T1000 (cell line): ENCODE data around the gene BOLA1.
"Not testable (repeated sequence)": the region's sequence is repeated elsewhere in the genome, so short reads cannot be mapped to it uniquely, and the experiment has no call there.

Experiments used
- DNase-seq: peaks from one replicate; lab custom pipeline; 2025; ENCODE audit warnings: mixed read lengths; lab: John Stamatoyannopoulos, UW

BOLA1 gene, protein sequence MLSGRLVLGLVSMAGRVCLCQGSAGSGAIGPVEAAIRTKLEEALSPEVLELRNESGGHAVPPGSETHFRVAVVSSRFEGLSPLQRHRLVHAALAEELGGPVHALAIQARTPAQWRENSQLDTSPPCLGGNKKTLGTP

DNA sequence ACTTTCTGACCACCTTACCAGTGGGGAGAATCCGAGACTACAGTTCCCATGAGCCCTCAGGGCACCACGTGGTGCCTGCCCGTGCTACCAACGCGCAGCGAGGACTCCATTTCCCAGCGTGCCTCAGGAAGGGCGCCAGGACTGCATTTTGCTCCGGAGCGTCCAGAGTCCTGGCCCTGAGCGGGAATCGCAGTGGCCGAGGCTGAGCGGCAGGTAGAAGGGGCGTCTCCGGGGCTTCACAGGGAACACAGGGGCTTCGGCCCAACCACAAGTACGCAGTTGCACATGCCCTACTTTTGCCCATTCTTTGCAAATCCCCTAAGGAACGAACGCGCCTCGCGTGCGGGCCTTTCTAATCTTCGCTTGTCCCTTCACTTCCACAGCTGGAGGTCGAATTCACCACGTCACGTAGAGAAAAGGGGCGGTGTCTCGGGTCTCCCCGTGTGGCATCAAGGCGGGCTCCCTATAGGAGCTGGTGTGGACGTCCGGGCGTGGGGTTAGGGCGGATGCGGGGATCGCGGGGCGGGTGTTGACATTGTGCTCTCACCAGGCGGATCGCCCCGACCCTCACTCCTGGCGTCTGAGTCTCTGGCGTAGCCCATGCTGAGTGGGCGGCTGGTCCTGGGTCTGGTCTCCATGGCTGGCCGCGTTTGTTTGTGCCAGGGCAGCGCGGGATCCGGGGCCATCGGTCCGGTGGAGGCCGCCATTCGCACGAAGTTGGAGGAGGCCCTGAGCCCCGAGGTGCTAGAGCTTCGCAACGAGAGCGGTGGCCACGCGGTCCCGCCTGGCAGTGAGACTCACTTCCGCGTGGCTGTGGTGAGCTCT lies at the start of gene BOLA1:
BOLA1 (plus strand) TSS at position 109 of the 825 bp plus-strand sequence; CDS start at position 601, 492 bp downstream.
- DNase-seq = peak; percentile 87

DNA sequence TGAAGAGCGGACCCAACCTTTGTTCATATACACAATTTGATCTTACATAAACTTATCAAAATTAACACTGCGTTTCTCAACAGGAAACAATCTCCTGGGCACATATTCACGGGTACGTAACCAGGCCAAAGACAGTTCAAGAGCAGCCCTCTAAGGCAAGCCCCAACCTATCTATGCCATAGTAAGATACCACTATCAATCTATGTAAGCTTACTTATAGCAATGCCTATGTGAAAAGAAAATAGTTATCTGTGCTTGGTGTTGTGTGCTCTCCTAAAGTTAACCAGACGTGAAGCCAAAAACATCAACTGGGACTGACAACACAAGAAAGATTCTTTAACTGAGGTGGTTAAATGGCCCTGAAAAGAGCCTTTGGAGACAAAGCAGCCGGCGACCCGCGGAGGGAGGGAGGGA lies 49.4 kb upstream of the BOLA1 start:
- no peak for DNase-seq

DNA sequence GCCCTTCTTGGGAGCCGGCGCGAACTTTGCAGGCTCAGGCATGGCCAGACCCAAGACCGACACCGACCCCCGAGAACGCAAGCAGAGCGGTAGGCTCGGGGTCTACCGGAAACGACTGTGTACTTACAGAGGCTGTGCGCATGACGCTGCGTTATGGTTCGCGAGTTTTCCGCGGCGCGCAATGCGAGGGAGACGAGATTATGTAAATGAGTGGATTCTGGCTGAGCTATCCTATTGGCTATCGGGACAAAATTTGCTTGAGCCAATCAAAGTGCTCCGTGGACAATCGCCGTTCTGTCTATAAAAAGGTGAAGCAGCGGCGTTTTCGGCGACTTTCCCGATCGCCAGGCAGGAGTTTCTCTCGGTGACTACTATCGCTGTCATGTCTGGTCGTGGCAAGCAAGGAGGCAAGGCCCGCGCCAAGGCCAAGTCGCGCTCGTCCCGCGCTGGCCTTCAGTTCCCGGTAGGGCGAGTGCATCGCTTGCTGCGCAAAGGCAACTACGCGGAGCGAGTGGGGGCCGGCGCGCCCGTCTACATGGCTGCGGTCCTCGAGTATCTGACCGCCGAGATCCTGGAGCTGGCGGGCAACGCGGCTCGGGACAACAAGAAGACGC lies 48.5 kb upstream of the BOLA1 start:
- not testable (repeated sequence) for DNase-seq

DNA sequence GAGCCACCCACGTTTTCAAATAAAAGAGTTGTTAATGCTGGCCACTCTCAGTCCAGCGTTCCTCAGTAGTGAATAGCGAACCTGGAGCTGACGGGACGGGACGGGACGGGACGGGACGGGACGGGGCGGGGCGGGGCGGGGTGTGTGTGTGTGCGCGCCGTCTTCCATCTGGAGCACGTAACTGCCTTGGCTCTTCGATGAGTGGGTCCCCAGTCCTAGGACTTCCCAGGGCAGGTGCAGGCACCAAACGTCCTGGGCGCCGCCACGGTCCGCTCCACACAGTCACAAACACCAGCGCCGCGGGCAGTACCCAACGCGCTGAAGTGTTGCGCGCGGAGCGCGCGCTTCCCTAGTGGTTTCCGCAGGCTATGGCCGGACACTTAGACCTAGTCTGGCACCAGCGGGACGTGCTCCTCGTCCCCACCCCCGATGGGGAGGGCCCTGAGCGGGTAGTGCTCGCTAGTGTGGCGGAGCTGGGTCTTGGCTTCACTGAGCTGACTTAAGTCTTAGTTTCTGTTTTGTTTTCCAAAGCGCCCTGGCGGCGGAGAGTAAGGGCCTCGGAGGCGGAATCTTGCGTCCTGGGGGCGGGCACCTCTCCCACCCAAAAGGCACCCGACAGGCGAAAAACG lies 47.7 kb upstream of the BOLA1 start:
- not testable (repeated sequence) for DNase-seq

DNA sequence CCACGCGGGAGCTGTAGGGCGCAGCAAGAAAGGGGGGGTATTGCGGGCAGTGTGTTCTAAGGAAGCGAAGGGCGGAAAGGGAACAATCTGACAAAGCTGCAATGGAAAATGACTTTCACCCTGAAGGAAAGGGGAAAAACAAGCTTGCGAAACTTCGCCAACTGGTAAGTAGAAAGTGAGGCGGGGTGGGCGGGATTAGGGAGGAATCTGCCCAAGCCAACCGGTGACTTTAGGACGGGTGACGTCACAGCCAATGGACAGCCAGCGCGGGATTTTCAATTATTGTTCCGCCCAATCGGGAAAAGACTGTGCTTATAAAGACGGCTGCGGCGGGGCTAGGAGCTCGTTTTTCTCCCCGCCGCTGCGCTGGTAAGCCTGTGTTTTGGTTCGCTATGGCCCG lies 47.1 kb upstream of the BOLA1 start:
- DNase-seq = not testable (repeated sequence)

DNA sequence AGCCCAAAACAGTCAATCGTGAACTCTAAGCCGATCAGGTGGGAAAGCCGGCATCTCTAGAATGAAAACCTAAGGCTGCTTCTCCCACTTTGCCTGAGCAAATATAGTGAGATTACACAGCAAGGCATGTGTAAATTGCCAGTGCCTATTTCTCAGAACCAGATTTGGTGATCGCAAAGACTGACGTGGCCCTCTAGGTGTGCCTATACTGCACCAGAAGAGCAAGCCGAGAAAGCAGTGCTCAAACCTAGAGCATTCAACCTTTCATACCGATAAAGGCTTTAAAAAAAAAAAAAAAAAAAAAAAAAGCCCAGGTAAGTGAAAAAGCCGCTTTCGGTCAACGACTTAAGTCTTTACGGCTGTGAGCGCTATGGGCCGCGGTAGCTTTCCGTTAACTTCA lies 39.1 kb upstream of the BOLA1 start:
- DNase-seq = not testable (repeated sequence)

DNA sequence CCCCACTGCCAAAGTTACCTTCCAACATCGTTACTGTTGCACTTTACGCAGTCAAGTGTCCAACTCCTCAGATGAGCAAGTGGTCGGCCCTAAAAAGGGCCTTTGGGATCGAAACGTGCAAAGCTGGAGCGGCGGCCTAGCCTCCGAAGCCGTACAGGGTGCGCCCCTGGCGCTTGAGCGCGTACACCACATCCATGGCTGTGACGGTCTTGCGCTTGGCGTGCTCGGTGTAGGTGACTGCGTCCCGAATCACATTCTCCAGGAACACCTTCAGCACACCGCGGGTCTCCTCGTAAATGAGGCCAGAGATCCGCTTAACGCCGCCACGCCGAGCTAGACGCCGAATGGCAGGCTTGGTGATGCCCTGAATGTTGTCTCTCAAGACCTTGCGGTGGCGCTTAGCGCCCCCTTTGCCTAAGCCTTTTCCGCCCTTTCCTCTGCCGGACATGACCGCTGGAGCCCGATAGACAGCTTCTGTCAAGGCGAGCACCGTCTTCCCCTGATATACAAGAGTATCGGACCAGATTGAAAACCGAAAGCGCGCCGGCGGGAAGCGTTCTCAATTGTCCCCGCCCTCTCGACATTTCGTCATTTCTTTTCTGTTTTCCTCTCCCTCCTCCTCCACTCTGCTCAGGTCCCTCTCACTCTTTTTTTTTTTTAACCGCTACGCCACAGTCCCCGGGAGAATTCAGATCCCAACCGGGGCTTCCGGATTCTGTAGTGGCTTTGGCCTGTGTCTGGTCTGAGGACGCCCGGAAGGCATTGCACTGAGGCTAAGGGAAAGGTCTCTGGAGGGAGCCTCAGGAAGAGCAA lies 38.5 kb upstream of the BOLA1 start:
- not testable (repeated sequence) for DNase-seq

DNA sequence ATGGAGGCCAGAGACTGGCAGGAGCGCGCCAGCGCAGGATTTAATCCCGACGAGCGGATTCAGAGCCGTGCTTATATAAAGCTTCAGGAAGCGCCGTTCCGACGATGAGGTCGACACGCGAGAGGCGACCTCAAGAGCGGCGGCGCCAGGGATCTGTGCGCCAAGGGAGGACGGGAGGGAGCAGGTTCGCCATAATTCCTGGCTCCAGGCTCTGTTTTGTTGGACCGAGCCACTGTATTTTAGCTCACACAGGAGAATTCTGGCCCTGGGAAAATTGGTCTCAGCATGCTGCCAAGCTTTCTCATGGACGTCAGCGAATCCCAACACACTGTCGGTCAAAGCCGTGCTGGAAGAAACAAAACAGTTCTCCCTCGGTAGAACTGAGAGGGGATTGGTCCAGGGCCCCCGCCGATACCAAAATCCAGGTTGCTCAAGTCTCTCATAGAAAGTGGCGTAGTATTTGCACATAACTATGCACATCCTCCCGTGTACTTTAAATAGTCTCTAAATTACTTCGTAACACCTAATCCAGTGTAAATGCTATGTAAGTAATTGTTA lies 37.8 kb upstream of the BOLA1 start:
- not testable (repeated sequence) for DNase-seq

DNA sequence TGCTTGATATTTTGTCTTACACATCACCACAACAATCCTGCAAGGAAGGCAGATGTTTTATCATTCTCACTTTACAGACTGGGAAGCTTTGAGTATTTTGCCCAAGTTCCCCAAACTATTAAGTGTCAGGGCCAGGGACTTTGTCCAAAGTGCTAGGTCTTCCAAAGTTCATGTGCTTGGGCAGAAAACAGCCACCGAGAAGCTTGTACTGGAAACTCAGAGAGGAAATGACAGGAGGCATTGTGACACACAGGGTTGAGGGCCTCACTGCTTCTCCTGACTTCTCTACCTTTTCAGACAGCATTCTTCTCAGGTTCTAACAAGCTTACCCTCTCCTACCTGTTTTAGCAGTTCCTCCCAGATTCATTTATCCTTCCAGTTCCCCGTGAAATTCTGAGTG lies 32.5 kb upstream of the BOLA1 start:
- not testable (repeated sequence) for DNase-seq

DNA sequence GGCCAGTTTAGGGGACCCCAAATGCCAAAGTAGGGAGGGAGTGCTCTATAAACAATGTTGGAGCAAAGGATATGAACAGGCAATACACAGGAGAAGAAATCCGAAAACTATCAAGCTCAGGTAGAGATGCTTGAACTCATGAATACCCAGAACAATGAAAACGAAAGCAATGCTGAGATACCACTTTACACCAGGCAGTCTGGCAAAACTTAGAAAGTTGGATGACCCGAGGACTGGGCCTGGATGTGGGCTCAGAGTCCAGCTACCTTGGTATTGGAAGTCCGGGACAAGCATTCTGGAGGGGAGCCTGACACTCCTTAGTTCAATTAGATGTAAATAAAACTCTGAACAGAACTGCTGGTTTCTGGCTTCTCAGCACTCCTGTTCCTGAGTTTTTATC lies 26.3 kb upstream of the BOLA1 start:
- not testable (repeated sequence) for DNase-seq

DNA sequence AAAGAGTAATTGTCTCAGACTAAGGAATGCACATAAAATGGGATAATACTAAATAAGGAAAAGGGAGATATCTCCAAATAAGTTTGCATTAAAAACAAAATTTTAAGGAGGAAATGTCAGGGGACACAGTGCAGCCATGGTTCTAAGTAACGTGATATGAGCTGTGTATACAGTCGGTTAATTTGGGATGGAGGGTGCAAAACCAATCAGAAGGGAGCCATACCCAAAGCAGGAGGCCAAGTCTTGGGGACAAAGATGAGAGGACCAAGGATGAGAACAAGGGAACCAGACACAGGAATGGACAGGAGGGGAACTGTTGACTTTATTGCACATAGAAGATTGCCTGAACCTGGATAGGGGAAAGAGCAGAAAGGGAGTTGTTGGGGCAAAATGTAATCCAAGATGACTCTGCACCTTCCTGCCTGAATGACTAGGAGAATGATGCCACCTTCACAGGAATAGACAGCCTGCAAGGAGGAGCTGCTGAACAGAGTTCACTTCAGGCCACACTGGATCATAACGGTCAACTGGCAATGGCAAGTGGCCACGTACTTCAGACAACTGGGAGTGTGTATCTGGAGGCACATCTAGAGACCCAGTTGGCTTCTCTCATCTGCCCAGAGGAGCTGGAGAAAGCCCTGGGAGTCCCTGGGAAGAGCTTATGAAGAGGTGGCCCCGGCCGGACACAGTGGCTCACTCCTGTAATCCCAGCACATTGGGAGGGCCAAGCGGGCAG lies 22.0 kb upstream of the BOLA1 start:
- DNase-seq = no peak

DNA sequence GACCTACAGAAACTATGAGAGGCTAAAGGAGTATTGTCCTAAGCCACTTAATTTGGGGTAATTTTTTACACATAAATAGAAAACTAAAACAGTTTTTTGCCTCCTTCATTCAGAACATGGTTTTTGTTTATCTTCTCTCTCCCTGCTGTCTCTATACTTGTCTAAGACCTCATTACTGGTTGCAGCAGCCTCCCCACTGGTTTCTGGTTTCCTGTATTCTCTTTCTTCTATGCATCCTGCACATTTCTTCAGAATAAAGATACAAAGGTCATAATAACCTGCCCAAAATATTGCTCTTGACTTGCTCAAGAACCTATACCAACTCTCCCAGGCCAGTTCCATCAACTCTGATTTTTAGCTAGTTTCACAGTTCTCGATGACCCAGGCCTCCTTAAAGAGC lies 19.8 kb upstream of the BOLA1 start:
- no peak for DNase-seq

DNA sequence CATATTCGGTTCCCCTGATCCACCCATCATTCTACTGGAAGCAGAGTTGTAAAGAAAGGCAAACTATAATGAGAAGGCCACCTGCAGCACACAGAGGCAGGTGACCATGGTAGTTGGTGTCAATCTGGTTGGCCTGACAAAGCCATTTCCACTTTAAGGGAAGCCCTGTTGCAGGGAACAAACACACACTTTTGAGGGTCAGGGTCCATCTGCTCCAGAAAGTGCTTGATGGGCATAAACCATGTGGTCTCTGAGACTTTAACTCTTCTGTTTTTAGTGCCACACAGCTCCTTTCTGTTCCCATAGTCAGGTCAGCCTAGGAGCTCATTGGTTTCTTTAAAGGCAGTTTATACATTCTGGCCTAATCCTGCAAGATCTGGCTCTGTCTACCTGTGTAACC lies 17.5 kb upstream of the BOLA1 start:
- no peak for DNase-seq

DNA sequence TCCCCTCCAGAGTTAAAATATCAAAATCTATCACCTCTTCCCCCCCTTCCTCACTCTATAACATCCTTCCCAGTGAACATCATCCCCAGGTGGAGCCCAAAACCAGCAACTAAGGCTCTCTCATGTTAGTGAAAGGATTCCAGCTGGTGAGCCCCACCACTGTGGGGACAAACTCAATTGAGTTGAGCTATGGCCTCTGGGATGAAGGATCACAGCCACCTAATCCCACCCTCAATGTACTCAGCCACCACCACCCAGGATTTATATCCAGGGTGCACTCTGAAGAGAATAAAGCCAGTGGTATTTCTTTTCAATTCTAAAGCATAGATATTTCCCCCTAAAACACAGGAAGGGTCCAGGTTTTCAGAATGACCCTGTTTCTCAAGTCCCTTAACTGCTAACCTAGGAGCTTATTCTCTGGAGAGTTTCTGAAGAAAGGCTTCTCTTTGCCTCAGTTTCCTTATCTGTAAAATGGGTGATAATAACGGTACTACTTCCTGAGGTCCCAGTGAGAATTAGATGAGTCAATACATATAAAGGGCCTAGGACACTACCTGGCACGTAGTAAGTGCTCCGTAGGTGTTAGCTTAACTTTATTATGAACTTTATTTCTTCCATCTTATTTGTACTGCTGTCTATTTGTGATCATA lies 15.6 kb upstream of the BOLA1 start:
- DNase-seq = no peak

DNA sequence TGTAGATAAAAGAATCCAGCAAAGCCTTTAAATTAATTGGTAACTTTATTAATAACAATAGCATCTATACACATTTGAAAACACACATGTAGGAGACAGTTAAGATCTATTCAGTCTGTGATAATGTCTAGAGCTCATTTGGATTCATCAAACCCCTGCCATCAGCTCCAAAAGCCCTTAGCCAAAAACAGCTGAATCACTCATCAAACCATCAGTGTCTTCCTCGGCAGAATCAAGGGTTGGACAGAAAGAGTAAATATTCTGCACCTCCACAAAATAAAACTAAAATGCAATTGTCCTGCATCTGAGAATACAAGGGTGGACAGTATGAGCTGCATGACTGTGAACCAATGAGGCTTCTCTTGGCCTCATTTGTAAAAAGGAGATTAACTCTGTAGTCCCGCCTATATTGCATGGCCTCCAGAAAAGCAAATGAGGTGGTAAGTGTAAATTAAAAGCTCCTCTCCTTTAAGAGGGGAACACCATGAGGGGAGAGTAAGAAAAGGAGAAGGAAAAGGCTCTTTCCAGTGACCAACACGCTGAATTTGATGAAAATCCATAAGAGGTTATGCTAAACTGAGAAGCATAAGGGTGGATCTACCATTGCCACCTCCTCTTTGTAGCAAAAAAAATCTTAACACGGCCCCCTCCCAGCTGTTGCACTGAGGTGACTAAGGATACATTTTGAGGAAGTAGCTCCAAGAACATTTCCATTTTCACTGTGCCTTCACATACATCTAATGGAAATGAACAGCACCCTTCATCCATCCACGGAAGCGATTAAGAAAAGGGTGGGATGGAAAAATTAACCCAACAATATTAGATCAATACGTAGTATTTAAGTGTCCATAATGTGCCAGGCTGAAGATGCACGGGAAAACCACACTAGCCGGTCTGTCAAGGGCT lies 14.7 kb upstream of the BOLA1 start:
- DNase-seq = no peak

DNA sequence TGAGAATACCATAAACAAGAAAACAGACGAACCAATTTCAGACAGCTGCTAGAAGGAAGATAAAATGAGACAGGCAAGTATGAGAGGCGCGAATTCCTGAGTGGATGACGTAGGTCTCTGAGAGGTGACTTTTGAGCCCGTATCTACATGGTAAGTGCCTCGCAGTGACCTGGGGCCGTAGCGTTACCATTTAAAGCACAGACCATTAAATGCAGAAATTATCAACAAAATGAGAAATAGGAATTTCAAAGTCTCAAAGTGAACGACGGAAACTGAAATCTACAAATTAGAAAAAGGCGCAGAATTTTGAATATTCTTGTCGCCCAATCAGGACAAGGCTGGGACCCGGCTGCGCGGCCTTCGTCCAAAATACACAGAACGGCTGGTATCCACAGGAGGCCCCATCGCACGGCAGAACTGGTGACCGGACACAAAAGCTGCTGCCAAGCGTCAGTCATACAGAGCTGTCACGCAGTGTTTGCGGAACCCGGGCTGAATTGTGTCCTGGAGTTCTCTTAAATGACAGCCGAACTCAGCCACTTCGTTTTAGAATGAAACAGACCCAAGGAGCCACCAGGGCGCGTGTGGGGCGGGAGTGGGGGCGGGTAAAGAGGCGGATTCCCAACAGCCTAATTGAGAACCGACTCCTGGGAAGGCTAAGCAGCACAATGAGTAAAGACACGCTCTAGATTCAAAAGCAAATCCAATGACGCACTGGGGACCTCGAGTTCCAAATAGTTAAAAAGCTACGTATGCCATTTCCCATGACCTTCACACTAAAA lies 13.8 kb upstream of the BOLA1 start:
- peak; percentile 88 for DNase-seq

DNA sequence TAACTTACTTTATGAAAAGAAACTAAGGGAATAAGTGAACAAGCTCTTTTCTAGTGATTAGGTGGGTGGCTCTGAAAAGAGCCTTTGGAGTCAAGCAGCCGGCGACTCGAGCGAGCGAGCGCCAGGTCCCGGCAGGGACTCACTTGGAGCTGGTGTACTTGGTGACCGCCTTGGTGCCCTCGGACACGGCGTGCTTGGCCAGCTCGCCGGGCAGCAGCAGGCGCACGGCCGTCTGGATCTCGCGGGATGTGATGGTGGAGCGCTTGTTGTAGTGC lies 13.3 kb upstream of the BOLA1 start:
- not testable (repeated sequence) for DNase-seq

DNA sequence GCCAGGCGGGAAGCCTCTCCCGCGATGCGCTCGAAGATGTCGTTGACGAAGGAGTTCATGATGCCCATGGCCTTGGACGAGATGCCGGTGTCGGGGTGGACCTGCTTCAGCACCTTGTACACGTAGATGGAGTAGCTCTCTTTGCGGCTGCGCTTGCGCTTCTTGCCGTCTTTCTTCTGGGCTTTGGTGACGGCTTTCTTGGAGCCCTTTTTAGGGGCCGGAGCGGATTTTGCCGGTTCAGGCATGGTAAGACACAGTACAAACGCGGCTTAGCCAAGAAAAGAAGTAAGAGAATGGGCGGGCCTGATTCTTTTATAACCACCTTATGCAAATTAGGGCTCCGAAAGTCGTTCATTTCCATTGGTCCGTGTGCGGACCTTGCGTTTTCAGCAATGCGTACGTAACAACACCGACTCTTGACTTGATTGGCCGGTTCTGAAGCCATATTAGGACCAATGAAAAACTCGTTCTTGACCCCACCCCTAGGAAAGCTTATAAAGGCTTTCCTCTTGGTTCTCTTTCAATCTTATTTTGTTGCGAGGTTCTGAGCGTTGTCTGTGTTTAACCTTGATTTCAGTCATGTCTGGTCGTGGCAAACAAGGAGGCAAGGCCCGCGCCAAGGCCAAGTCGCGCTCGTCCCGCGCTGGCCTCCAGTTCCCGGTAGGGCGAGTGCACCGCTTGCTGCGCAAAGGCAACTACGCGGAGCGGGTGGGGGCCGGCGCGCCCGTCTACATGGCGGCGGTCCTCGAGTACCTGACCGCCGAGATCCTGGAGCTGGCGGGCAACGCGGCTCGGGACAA lies 12.8 kb upstream of the BOLA1 start:
- DNase-seq = peak; percentile 98
